SW 1271 (cell line): ENCODE measurements around the gene CPTP.

Source experiments
- DNase-seq, 2 experiments: peaks; one replicate each; lab custom pipeline; 2025; lab: John Stamatoyannopoulos, UW

CPTP gene

GRCh38 chr1:1349256-1350012, 24.8 kb downstream of the CPTP start, which contains the start of gene DVL1:
Gene DVL1, minus strand, starts transcription at chr1:1349418. Its CDS starts 353 bp downstream, at chr1:1349065.
- no peak for DNase-seq

GRCh38 chr1:1351511-1352427, 27.2 kb downstream of the CPTP start:
- no peak for DNase-seq

GRCh38 chr1:1352786-1353388, 28.3 kb downstream of the CPTP start:
- DNase-seq = no peak

GRCh38 chr1:1353389-1354151, 29.0 kb downstream of the CPTP start:
- no peak for DNase-seq

GRCh38 chr1:1354271-1355247, 30.0 kb downstream of the CPTP start:
- DNase-seq = peak in 1 of 2 experiments; percentile 6

- no peak for DNase-seq
Observed at GRCh38 chr1:1355416-1355815, 30.8 kb downstream of the CPTP start.

GRCh38 chr1:1356166-1356795, 31.7 kb downstream of the CPTP start:
- DNase-seq = no peak

GRCh38 chr1:1356796-1357401, 32.3 kb downstream of the CPTP start:
- no peak for DNase-seq

- DNase-seq = no peak
Observed at GRCh38 chr1:1357871-1358432, 33.4 kb downstream of the CPTP start.

GRCh38 chr1:1358433-1359271, 34.0 kb downstream of the CPTP start, which contains the start of gene MXRA8:
Gene MXRA8, minus strand, starts transcription at chr1:1358555. Its CDS starts 51 bp downstream, at chr1:1358504.
- no peak for DNase-seq

GRCh38 chr1:1359308-1359663, 34.7 kb downstream of the CPTP start:
- no peak for DNase-seq

- DNase-seq = no peak
Observed at GRCh38 chr1:1359664-1360468, 35.3 kb downstream of the CPTP start.

GRCh38 chr1:1360506-1361169, 36.0 kb downstream of the CPTP start:
- DNase-seq = peak; percentile 40 to 74

- no peak for DNase-seq
Observed at GRCh38 chr1:1361233-1361981, 36.8 kb downstream of the CPTP start.

GRCh38 chr1:1361982-1362423, 37.4 kb downstream of the CPTP start:
- no peak for DNase-seq

- no peak for DNase-seq
Observed at GRCh38 chr1:1364266-1364665, 39.7 kb downstream of the CPTP start.
